HG02642 (cell line): ENCODE results near the gene RFXAP.

Experiments
- ATAC-seq: cut with Tn5 transposase; IDR thresholded peaks from one replicate; pipeline ENCODE4 v1.9.1; 2021; ENCODE audit warnings: mild to moderate bottlenecking; ENCODE audit not compliant: unreplicated experiment, poor library complexity

The RFXAP gene

GRCh38 chr13:36862722-36863121 lies 43.7 kb downstream of the RFXAP start:
- ATAC-seq = no peak

GRCh38 chr13:36865265-36865664 lies 46.2 kb downstream of the RFXAP start:
- ATAC-seq = no peak

DNA sequence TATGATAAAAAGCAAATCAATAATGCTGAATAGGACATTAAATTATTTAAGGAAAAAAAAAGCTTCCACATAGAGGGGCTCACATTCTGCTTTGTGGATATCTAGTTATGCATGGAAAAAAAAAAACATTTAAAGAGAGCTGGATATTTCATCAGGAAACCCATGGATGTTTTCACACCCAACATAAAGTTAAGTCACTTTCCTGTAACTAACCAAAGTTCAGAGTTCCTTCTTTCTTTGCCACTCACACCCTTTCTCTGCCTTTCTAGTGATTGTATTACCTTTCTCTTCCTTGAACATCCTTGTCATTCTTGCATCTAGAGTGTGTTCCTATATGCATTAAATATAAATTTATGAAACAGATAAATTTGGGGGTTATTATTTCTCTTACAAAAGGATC lies 47.2 kb downstream of the RFXAP start:
- ATAC-seq = no peak

DNA sequence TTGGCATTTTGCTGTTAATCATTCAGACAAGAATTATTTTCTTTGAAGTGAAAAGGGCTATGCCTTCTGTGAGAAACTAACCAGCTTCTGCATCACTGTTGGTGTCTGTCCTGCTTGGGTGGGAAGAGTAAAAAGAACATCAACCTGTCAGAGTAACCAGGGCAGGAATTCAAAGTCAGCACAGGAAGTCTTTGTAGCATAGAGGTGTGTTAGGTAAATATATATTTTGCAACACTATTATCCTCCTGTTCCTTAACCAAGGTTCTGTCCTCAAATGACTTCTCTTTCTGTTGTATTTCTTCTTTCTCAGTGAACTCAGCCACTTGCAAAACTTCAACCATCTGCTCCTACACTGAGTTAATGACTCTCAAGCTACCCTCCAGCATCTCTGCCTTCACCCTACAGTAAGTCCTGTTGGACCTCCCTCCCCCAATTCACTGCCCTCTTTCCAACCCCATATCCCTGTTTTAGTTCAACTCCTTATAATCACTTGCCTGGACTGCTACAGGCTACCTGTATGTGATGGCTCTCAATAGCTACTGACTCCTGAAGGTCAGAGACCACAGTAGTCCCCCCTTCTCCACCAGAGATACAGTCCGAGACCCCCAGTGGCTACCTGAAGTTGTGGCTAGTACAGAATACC lies 51.1 kb downstream of the RFXAP start:
- no peak for ATAC-seq

DNA sequence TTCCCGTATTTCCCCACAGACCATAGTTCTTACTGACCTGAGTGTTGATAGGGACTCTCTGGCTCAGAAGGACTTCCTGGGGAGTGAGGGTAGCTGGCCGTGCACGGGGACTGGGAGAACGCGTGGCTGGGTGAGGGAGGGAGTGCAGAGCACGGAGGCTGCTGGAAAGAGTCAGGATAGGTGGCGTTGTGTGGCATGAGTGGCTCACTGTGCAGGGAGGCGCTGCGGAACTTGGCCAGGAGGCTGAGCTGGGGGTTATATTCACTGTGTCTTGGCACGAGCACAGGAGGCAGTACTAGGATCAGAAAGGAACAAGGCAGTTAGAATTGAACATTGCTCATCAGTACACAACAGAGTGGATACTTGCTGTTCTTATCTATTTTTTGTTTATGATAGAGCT lies 53.6 kb downstream of the RFXAP start:
- no peak for ATAC-seq

DNA sequence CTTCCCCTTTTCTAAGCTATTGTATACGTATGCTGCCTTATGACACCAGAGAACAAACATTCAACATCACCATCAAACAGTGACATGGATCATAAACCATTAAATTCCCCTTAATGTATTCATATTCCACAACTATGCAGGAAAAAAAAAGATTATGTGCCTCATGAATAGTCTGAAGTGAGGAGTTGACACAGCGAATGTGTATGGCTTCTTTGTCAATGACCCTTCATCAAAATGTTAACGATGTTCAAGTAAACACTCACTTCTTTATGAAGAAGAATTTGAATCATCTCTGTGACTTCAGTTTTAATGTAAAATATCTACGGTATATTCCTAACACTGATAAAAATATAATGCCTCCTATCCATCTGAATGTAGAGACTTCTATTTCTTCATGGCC lies 56.4 kb downstream of the RFXAP start:
- ATAC-seq = no peak

DNA sequence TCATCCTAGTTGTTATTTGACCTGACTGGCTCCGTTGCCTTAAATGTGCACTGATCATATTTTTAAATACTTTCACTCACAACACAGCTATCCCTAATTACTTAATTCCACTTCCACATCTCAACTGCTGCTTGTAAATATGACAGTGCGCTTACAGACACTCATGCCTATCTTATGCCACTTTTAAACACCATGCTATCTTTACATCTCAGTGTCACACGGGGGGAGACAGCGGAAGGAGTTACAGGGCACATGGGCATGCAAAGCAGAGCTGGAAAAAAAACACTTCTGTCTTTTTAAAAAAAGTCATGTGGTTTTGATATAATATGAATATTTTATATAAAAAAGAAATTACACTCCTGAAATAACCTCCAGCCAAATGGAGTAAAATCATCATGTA lies 56.9 kb downstream of the RFXAP start:
- ATAC-seq = no peak
